ENCODE measurements around the gene TXLNB. TPM values are rescaled to one million over a fixed set of nuclear protein-coding genes. Genes with fewer than 3 reads are reported as not detected.

The TXLNB gene
- total RNA-seq, 6 donors from 2014 or later: 0.52 to 4.2 (median 0.94) TPM

DNA sequence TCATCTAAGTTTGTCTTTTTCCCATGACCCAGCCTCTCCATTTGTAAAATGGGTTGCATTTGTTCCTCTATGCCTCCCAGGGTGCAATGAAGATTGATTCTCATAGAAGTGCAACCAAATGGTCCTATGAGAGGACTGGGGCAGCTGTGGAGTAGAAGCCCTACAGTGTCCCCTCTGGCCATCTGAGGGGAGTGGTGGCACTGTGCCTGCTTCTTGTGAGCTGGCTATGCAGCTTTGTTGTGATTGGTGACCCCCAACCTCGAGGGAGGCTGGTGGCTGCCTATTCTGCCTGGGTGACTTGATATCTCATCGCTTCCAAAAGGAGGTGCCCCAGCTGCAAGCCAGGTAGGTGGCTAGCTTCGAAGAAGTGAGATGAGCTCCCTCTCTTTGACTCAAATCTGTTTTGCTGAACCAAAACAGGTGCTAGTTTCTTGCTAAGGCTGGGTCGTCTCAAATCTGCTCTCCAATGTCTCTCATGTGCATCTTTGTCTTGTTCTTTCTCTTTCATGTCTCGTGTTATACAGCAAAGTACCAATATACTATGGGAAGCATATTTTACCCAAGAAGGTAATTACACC lies 33.9 kb downstream of the TXLNB start:
- Histone ChIP-seq H3K9me3 (no peaks in the 10 kb centered on the region), H3K27ac (no peak overlapping the region), H3K36me3 (no peaks in the 10 kb centered on the region), H3K4me1 (no peaks in the 10 kb centered on the region), H3K4me3 (no peak overlapping the region), H3K27me3 (no peaks in the 10 kb centered on the region)
- DNase-seq (no peak), ATAC-seq (ENCODE audit: low FRiP score in 2 of 2) (no peak)
- no peak for TF ChIP-seq POLR2AphosphoS5 (IDR thresholded peaks at IDR 0.05)
- TF ChIP-seq, protein P1, sequence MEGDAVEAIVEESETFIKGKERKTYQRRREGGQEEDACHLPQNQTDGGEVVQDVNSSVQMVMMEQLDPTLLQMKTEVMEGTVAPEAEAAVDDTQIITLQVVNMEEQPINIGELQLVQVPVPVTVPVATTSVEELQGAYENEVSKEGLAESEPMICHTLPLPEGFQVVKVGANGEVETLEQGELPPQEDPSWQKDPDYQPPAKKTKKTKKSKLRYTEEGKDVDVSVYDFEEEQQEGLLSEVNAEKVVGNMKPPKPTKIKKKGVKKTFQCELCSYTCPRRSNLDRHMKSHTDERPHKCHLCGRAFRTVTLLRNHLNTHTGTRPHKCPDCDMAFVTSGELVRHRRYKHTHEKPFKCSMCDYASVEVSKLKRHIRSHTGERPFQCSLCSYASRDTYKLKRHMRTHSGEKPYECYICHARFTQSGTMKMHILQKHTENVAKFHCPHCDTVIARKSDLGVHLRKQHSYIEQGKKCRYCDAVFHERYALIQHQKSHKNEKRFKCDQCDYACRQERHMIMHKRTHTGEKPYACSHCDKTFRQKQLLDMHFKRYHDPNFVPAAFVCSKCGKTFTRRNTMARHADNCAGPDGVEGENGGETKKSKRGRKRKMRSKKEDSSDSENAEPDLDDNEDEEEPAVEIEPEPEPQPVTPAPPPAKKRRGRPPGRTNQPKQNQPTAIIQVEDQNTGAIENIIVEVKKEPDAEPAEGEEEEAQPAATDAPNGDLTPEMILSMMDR (IDR thresholded peaks at IDR 0.05): no peak
- no peak for TF ChIP-seq EP300 (IDR thresholded peaks at IDR 0.05)
- TF ChIP-seq POLR2A (IDR thresholded peaks at IDR 0.05): no peak
- 83 to 92% methylated on average over 4 to 5 of the region's 5 CpGs for WGBS, 2 donors

DNA sequence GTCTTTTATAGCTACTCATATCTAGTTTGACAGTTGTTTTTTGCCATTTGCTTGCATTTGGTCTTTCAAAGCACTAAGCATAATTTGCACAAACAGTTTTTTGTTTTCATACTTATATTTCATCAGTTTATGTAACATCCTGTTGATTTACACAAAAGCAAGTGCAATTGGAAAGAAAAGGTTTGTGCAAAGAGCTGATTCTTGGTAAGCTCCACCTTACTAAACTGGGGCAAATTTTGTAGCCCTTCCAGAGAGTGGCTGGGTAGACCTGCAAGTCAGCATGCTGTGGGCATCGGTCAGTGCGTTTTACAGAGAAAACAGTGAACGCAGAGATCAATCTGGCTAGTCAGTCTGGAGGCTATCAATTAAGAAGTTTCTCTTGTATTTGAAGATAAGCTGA lies 34.5 kb downstream of the TXLNB start:
- no peaks in the 10 kb centered on the region for H3K4me1 ChIP-seq
- TF ChIP-seq POLR2AphosphoS5 (IDR thresholded peaks at IDR 0.05): no peak
- WGBS, 2 donors: 78 to 93% methylated on average over 3 of the region's 3 CpGs
- H3K36me3 ChIP-seq: no peaks in the 10 kb centered on the region
- no peak overlapping the region for H3K4me3 ChIP-seq
- H3K27me3 ChIP-seq: no peaks in the 10 kb centered on the region
- ATAC-seq (ENCODE audit: low FRiP score in 2 of 2) (no peak), DNase-seq (no peak)
- H3K9me3 ChIP-seq: no peaks in the 10 kb centered on the region
- no peak overlapping the region for H3K27ac ChIP-seq

DNA sequence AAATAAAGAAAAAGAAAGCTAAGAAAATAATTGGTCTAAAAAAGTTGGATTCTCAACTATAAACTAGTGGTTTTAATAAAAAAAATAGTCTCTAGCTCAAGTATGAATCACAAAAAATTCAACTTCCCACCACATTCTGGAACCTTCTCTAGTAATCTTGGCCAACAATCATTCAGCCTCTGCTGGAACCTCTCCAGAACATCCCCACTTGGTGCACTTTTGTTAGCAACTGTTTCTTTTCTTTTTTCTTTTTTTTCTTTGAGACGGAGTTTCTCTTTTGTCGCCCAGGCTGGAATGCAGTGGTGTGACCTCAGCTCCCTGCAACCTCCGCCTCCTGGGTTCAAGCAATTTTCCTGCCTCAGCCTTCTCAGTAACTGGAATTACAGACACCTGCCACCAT lies 35.7 kb downstream of the TXLNB start:
- Histone ChIP-seq H3K4me1 (peaks cover 0 to 11% (median 4%) of the 10 kb centered on the region in 4 donors), H3K27me3 (no peaks in the 10 kb centered on the region), H3K36me3 (no peaks in the 10 kb centered on the region), H3K27ac (no peak overlapping the region), H3K9me3 (no peaks in the 10 kb centered on the region), H3K4me3 (no peak overlapping the region)
- TF ChIP-seq, protein P1 (IDR thresholded peaks at IDR 0.05): no peak
- peak in 1 of 2 donors; percentile 57 for ATAC-seq (ENCODE audit: low FRiP score in 2 of 2)
- WGBS, 2 donors: 74 to 87% methylated on average over 3 of the region's 3 CpGs
- no peak for DNase-seq

DNA sequence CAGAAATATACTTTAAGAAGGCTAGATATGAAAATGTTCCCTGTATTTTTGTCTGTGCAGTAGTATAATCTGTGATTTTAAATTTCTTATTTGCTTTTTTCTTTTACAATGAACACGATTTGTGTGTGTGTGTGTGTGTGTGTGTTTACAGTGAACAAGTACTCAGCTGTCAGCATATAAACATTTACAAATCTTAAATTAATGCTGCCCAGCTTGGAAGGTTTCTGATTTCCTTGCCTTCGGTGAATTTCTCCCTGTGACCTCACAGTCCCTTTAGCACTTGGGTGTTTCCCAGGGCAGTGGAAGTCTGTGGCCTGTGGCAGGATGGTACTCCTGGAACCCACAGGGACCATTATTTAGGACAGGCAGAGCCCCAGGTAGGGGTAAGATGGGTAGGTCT lies 37.6 kb downstream of the TXLNB start:
- DNase-seq: no peak
- TF ChIP-seq POLR2AphosphoS5 (IDR thresholded peaks at IDR 0.05) (no peak), POLR2A (IDR thresholded peaks at IDR 0.05) (no peak), EP300 (IDR thresholded peaks at IDR 0.05) (no peak)
- TF ChIP-seq, protein P1 (IDR thresholded peaks at IDR 0.05): no peak
- no peak overlapping the region for H3K27ac ChIP-seq

DNA sequence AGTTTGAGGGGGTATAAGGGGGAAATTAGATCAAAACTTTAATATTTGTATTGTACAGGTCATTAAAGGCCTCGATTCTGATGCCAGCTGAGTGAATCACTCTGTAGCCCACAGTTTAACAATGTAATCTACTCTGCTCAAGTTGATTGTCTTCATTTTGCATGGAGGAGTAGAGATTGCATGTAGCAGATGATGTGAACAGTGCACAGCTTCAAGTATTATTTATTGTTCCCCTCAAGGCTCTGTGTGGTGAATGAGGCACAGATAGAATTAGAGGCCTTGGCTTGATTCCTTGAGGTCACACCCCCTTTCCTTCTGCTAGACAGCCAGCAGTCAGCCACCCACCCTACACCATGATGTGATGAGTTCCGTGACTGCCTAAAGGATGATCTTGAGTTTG lies 38.1 kb downstream of the TXLNB start:
- TF ChIP-seq POLR2A (IDR thresholded peaks at IDR 0.05): no peak
- Histone ChIP-seq H3K4me1 (peaks cover 0 to 13% (median 12%) of the 10 kb centered on the region in 4 donors), H3K9me3 (no peaks in the 10 kb centered on the region), H3K36me3 (no peaks in the 10 kb centered on the region), H3K27me3 (no peaks in the 10 kb centered on the region), H3K27ac (no peak overlapping the region), H3K4me3 (no peak overlapping the region)
- DNase-seq (no peak), ATAC-seq (ENCODE audit: low FRiP score in 2 of 2) (no peak)
- 88 to 94% methylated on average over 2 of the region's 2 CpGs for WGBS, 2 donors

More for the DNA sequence above, 37.6 kb downstream of the TXLNB start:
- H3K36me3 ChIP-seq: no peaks in the 10 kb centered on the region
- no peaks in the 10 kb centered on the region for H3K9me3 ChIP-seq
- peaks cover 0 to 13% (median 12%) of the 10 kb centered on the region in 4 donors for H3K4me1 ChIP-seq
- H3K27me3 ChIP-seq: no peaks in the 10 kb centered on the region
- WGBS, 2 donors: 43 to 56% methylated on average over 2 of the region's 2 CpGs
- H3K4me3 ChIP-seq: no peak overlapping the region
- ATAC-seq (ENCODE audit: low FRiP score in 2 of 2): no peak

DNA sequence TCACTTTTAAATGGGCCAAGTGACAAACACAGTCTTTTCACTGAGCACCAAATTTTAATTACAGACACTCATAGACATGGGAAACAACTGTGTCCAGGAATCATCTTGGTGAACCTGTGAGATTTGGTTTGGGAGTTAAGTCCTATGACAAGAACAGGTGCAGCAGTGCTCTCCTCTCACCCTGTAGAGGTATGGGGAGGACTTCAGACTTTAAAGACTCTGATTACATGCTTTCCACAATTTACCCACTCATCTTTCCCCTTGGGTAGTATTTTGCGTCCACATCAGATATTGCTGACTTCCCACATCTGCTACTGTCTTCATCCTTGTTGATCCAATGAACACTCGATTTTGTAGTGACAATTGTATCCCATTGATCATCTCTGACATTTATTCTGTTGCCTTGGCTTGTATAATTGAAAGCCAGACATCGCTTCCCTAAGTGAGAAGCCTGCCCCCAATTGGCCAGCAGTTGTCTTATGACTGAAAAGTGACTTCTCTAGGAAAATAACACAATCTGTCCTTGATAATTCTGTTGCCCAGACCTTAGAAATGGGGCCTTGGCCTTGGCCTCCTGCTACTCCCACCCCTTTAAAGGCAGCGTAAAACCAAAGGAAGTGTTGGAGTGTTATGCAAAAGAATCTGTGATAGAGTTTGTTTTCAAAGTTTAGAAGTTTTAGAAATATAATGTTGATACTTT lies 40.0 kb downstream of the TXLNB start:
- Histone ChIP-seq H3K36me3 (no peaks in the 10 kb centered on the region), H3K4me1 (peaks cover 0 to 15% (median 12%) of the 10 kb centered on the region in 4 donors), H3K4me3 (no peak overlapping the region), H3K9me3 (no peaks in the 10 kb centered on the region), H3K27ac (peak overlapping the region in 2 of 4 donors; percentile 13 to 62), H3K27me3 (no peaks in the 10 kb centered on the region)
- 81 to 82% methylated on average over 4 of the region's 4 CpGs for WGBS, 2 donors
- DNase-seq (no peak), ATAC-seq (ENCODE audit: low FRiP score in 2 of 2) (no peak)
- TF ChIP-seq POLR2AphosphoS5 (IDR thresholded peaks at IDR 0.05) (no peak), POLR2A (IDR thresholded peaks at IDR 0.05) (no peak), EP300 (IDR thresholded peaks at IDR 0.05) (no peak)
- TF ChIP-seq, protein P1 (IDR thresholded peaks at IDR 0.05): no peak

All from upper lobe of left lung (tissue), 6 donors.